ENCODE results near the gene BIRC6.

Gene BIRC6

GRCh38 chr2:32559136-32559535 lies 202.3 kb downstream of the BIRC6 start:
- in situ Hi-C loops (cut with MboI; ENCODE audit: low pct_unique_long_range_greater_than_20kb, low sequenced_read_pairs) = no loop called here
- DNase-seq = no peak

- in situ Hi-C loops (cut with MboI; ENCODE audit: low pct_unique_long_range_greater_than_20kb, low sequenced_read_pairs) = no loop called here
- no peak for DNase-seq
Measured at GRCh38 chr2:32562906-32563305, 206.1 kb downstream of the BIRC6 start.

GRCh38 chr2:32564417-32565035 lies 207.7 kb downstream of the BIRC6 start:
- in situ Hi-C loops (cut with MboI; ENCODE audit: low pct_unique_long_range_greater_than_20kb, low sequenced_read_pairs) = no loop called here
- no peak for DNase-seq

GRCh38 chr2:32565902-32566301 lies 209.1 kb downstream of the BIRC6 start:
- no peak for DNase-seq
- in situ Hi-C loops (cut with MboI; ENCODE audit: low pct_unique_long_range_greater_than_20kb, low sequenced_read_pairs) = no loop called here

- in situ Hi-C loops (cut with MboI; ENCODE audit: low pct_unique_long_range_greater_than_20kb, low sequenced_read_pairs) = no loop called here
- DNase-seq = no peak
Measured at GRCh38 chr2:32572030-32572429, 215.2 kb downstream of the BIRC6 start.

- in situ Hi-C loops (cut with MboI; ENCODE audit: low pct_unique_long_range_greater_than_20kb, low sequenced_read_pairs) = no loop called here
- DNase-seq = no peak
Measured at GRCh38 chr2:32572737-32573136, 215.9 kb downstream of the BIRC6 start.

- in situ Hi-C loops (cut with MboI; ENCODE audit: low pct_unique_long_range_greater_than_20kb, low sequenced_read_pairs) = no loop called here
Measured at GRCh38 chr2:32591669-32592463, 235.0 kb downstream of the BIRC6 start.

GRCh38 chr2:32594573-32594972 lies 237.8 kb downstream of the BIRC6 start:
- in situ Hi-C loops (cut with MboI; ENCODE audit: low pct_unique_long_range_greater_than_20kb, low sequenced_read_pairs) = no loop called here
- no peak for DNase-seq

More at GRCh38 chr2:32591669-32592463, 235.0 kb downstream of the BIRC6 start:
- peak; percentile 89 for DNase-seq

GRCh38 chr2:32611366-32611765 lies 254.5 kb downstream of the BIRC6 start:
- no peak for DNase-seq
- in situ Hi-C loops (cut with MboI; ENCODE audit: low pct_unique_long_range_greater_than_20kb, low sequenced_read_pairs) = no loop called here

- in situ Hi-C loops (cut with MboI; ENCODE audit: low pct_unique_long_range_greater_than_20kb, low sequenced_read_pairs) = no loop called here
- DNase-seq = no peak
Measured at GRCh38 chr2:32611771-32612170, 254.9 kb downstream of the BIRC6 start.

- no peak for DNase-seq
- in situ Hi-C loops (cut with MboI; ENCODE audit: low pct_unique_long_range_greater_than_20kb, low sequenced_read_pairs) = no loop called here
Measured at GRCh38 chr2:32614084-32614483, 257.3 kb downstream of the BIRC6 start.

- in situ Hi-C loops (cut with MboI; ENCODE audit: low pct_unique_long_range_greater_than_20kb, low sequenced_read_pairs) = no loop called here
- no peak for DNase-seq
Measured at GRCh38 chr2:32617599-32618189, 260.9 kb downstream of the BIRC6 start.

GRCh38 chr2:32622570-32623310 lies 265.9 kb downstream of the BIRC6 start:
- no peak for DNase-seq
- in situ Hi-C loops (cut with MboI; ENCODE audit: low pct_unique_long_range_greater_than_20kb, low sequenced_read_pairs) = no loop called here

GRCh38 chr2:32623311-32623706 lies 266.5 kb downstream of the BIRC6 start:
- in situ Hi-C loops (cut with MboI; ENCODE audit: low pct_unique_long_range_greater_than_20kb, low sequenced_read_pairs) = no loop called here
- no peak for DNase-seq

GRCh38 chr2:32624812-32625211 lies 268.0 kb downstream of the BIRC6 start:
- DNase-seq = no peak
- in situ Hi-C loops (cut with MboI; ENCODE audit: low pct_unique_long_range_greater_than_20kb, low sequenced_read_pairs) = no loop called here

GRCh38 chr2:32626639-32627221 lies 269.9 kb downstream of the BIRC6 start:
- in situ Hi-C loops (cut with MboI; ENCODE audit: low pct_unique_long_range_greater_than_20kb, low sequenced_read_pairs) = no loop called here
- DNase-seq = no peak

GRCh38 chr2:32627441-32627813 lies 270.6 kb downstream of the BIRC6 start:
- in situ Hi-C loops (cut with MboI; ENCODE audit: low pct_unique_long_range_greater_than_20kb, low sequenced_read_pairs) = no loop called here
- no peak for DNase-seq

GRCh38 chr2:32627814-32628579 lies 271.2 kb downstream of the BIRC6 start, which contains the start of gene TTC27:
TTC27 (plus strand) TSS chr2:32628050; CDS start chr2:32628293, 243 bp downstream.
- peak; percentile 97 for DNase-seq
- in situ Hi-C loops (cut with MboI; ENCODE audit: low pct_unique_long_range_greater_than_20kb, low sequenced_read_pairs) = no loop called here

- DNase-seq = no peak
Measured at GRCh38 chr2:32632089-32632488, 275.3 kb downstream of the BIRC6 start.

More at GRCh38 chr2:32632089-32632488, 275.3 kb downstream of the BIRC6 start:
- in situ Hi-C loops (cut with MboI; ENCODE audit: low pct_unique_long_range_greater_than_20kb, low sequenced_read_pairs) = no loop called here

Data from KBM-7 (cell line).